ENCODE data around the gene DTNBP1.

DTNBP1 gene

DNA sequence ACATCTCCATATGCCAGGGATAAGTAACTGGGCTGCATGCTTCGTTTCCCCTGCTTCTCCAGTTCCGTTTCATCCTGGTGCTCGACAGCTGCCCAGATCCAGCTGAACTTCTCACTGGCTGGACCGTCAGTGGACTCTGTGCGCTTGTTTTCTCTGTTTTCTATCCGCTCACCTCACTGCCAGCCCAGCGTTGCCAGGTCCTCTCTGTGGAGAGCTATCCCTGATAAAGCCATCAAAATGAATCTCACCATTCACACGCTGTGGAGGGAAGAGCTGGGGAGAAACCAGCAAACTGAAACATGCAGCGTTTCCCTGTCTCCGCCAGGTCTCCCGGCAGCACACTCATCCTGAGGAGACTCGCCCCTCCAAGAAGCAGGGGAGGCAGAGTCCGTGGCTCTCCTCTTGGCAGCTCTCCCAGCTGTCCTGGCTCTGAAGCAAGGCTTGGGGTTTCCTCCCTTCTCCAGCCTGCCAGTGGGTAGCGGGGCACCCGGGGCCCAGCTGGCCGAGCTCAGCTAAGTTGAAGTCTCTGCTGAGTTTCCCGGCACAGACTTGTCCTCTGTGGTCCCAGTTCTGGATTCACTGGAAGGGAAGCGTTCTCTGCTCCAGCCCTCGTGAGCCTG, 160.9 kb downstream of the DTNBP1 start:
- no peak overlapping the region for H3K4me3 ChIP-seq (replicated peaks; ENCODE audit: low read depth, low read length)
- peak; percentile 93 for DNase-seq (ENCODE audit: low read depth)
- TF ChIP-seq CTCF (IDR thresholded peaks at IDR 0.05; ENCODE audit: low read length, missing control alignments) = no peak

- TF ChIP-seq CTCF (IDR thresholded peaks at IDR 0.05; ENCODE audit: low read length, missing control alignments) = no peak
- no peak overlapping the region for H3K4me3 ChIP-seq (replicated peaks; ENCODE audit: low read depth, low read length)
- DNase-seq (ENCODE audit: low read depth) = no peak
Observed at GRCh38 chr6:15500901-15501825, 161.7 kb downstream of the DTNBP1 start.

DNA sequence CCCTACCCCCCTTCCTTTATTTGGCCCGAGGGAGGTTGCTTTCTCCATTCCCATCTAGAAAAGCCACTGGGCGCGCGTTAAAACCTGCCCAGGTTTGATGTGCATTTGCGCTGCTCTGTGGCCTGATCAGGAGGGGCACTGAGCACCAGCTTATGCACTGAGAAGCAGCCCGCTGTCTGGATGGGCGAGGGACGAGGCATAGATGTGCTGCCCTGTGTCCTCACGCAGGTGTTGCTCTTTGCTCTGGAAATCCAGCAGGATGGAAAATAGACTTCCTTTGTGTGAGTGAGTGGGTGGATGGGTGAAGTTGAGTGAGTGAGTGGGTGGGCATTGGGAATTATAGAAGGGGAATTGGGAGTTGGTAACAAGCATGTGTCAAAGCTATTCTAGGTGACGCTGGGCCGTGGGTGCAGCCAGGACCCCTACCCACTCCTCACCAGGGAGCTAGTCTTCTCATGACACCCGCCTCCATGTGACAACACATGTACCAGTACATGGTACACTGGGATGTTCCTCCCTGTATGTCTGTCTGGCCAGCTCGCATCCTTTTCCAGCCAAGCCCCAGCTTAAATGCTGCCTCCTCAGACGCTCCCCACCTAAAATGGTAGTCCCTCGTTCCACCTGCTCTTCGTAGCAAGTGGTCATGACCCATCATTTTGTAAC, 162.6 kb downstream of the DTNBP1 start:
- no peak for DNase-seq (ENCODE audit: low read depth)
- no peak for TF ChIP-seq CTCF (IDR thresholded peaks at IDR 0.05; ENCODE audit: low read length, missing control alignments)
- no peak overlapping the region for H3K4me3 ChIP-seq (replicated peaks; ENCODE audit: low read depth, low read length)

DNA sequence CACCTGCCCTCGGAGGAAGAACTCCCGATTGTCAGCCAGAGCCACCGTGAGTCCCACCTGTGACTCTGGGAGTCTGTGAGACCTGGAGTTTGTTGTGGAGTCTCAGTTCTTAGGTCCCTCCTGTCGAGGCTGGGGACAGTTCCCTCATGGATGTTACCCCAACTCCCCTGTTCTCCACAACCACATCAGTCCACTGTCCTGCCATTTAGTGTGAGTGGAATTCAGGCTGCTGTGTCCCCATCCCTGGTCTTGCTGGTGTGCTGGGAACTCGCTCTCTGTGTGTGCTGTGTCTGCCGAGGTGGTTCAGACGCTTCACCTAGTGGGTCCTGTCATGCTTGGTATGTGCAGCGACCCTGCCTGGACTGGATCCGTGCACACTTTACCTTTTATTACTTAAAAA, 163.2 kb downstream of the DTNBP1 start:
- no peak overlapping the region for H3K4me3 ChIP-seq (replicated peaks; ENCODE audit: low read depth, low read length)
- TF ChIP-seq CTCF (IDR thresholded peaks at IDR 0.05; ENCODE audit: low read length, missing control alignments) = no peak
- DNase-seq (ENCODE audit: low read depth) = no peak

GRCh38 chr6:15499125-15499524, 163.7 kb downstream of the DTNBP1 start:
- H3K4me3 ChIP-seq (replicated peaks; ENCODE audit: low read depth, low read length) = no peak overlapping the region
- DNase-seq (ENCODE audit: low read depth) = no peak
- no peak for TF ChIP-seq CTCF (IDR thresholded peaks at IDR 0.05; ENCODE audit: low read length, missing control alignments)

- no peak overlapping the region for H3K4me3 ChIP-seq (replicated peaks; ENCODE audit: low read depth, low read length)
- DNase-seq (ENCODE audit: low read depth) = no peak
- TF ChIP-seq CTCF (IDR thresholded peaks at IDR 0.05; ENCODE audit: low read length, missing control alignments) = no peak
Observed at GRCh38 chr6:15498640-15499039, 164.2 kb downstream of the DTNBP1 start.

Data from fibroblast of pulmonary artery (primary cell).